Fibroblast of pulmonary artery (primary cell): ENCODE results near the gene MYRIP.

Experiments used
- DNase-seq: peaks from one replicate; pipeline ENCODE4 v3.0.0-alpha.2; 2010; ENCODE audit warnings: low read depth
- H3K4me3 ChIP-seq: replicated peaks from 2 replicates; pipeline ENCODE4 v1.5.1; 2011; ENCODE audit warnings: low read depth, mild to moderate bottlenecking, control low read depth, low read length, moderate library complexity
- TF ChIP-seq, protein P1 (sequence below): IDR thresholded peaks from 2 replicates; pipeline ENCODE4 v1.5.1; 2011; ENCODE audit warnings: mild to moderate bottlenecking, control low read depth, low read length, inconsistent platforms; ENCODE audit errors: missing control alignments

MYRIP gene

DNA sequence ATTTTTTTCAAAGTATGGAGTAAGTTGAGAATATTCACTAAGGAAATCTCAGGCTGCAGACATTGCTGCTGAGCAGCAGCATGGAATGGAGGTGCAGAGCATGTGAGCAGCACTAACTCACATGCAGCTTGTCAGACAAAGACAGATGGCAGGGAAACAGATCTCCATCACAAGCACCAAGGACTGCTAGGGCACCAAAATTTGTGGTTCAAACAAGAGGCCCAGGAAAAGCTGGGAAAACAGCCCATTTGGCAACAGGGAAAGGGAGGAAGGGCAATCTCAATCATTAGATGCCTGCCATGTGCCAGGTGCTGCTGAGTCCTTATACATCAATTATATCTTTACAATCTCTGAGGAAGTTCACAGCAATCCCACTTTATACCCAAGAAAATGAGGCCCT lies 452.9 kb downstream of the MYRIP start:
- DNase-seq: no peak
- H3K4me3 ChIP-seq: no peak overlapping the region
- TF ChIP-seq, protein P1, sequence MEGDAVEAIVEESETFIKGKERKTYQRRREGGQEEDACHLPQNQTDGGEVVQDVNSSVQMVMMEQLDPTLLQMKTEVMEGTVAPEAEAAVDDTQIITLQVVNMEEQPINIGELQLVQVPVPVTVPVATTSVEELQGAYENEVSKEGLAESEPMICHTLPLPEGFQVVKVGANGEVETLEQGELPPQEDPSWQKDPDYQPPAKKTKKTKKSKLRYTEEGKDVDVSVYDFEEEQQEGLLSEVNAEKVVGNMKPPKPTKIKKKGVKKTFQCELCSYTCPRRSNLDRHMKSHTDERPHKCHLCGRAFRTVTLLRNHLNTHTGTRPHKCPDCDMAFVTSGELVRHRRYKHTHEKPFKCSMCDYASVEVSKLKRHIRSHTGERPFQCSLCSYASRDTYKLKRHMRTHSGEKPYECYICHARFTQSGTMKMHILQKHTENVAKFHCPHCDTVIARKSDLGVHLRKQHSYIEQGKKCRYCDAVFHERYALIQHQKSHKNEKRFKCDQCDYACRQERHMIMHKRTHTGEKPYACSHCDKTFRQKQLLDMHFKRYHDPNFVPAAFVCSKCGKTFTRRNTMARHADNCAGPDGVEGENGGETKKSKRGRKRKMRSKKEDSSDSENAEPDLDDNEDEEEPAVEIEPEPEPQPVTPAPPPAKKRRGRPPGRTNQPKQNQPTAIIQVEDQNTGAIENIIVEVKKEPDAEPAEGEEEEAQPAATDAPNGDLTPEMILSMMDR: no peak

DNA sequence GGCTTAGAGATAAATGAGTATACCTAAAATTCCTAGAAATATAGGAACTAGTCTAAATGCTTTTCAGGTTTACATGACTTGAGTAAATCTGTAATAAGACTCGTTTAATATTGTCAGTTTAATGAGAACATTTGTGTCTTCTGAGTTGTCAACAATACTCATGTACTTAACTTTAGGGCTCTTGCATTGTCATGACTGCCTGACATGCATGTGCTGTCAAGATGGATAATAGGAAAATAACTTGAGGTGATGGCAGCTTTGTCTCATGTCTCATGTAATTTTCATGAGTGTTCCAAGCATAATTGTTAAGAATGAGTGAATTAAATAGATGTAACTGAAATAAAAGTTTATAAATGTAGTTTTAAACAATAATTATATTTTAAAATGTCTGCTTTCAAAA lies 455.0 kb downstream of the MYRIP start:
- no peak for DNase-seq
- H3K4me3 ChIP-seq: no peak overlapping the region
- TF ChIP-seq, protein P1: no peak

DNA sequence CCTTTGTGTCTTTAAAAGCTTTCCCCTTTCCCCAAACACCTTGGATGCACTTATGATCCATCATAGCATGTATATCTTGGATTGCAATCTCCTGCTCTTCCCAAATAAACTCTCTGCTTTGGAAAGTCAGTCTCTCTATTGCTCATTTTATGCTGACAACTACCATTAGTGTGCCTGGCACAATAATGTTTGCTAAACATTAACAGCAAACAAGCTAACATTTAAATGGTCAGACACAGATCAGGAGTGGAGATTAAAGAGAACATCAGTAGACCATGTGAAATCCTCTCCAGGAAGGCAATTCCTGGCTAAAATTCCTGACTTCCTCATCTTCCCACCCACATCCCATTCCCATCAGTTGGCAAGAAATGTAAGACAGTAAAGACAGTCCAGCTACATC lies 455.8 kb downstream of the MYRIP start:
- TF ChIP-seq, protein P1: no peak
- H3K4me3 ChIP-seq: no peak overlapping the region
- no peak for DNase-seq

DNA sequence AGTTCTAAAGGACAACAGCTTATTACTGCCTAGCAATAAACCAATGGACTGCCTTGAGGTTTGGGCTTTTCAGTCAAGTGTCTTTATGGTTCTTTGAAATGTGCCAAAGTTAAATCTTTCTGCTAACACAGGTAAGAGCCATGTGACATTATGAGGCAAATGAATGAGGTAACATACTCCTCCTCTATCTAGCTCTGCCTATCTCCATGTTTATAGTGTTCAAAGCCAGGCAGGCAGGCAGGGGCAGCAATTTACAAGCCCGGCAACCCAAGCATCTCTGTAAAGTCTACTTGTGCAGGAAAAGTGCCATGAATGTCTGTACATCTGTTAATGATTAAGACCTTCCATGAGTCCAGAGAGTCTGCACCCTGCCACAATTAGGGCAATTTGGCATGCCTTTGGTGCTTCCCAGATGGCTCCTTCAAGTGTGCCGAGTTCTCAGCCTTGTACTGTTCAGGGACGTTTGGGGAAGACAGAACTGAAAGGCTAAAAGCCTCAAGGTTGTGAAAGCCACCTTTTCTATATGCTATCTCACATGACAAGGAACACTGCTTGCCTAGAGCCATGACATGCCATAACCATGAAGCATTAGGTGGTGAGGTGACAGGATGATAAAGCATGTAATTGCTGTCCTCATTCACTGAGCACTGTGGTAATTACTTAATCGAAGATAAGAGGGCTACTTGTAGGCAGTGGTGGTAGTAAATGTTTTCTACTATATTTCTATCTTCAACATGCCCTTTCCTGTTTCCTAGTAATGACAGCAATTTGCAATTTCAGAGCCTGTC lies 458.7 kb downstream of the MYRIP start:
- TF ChIP-seq, protein P1: no peak
- no peak overlapping the region for H3K4me3 ChIP-seq
- DNase-seq: no peak

DNA sequence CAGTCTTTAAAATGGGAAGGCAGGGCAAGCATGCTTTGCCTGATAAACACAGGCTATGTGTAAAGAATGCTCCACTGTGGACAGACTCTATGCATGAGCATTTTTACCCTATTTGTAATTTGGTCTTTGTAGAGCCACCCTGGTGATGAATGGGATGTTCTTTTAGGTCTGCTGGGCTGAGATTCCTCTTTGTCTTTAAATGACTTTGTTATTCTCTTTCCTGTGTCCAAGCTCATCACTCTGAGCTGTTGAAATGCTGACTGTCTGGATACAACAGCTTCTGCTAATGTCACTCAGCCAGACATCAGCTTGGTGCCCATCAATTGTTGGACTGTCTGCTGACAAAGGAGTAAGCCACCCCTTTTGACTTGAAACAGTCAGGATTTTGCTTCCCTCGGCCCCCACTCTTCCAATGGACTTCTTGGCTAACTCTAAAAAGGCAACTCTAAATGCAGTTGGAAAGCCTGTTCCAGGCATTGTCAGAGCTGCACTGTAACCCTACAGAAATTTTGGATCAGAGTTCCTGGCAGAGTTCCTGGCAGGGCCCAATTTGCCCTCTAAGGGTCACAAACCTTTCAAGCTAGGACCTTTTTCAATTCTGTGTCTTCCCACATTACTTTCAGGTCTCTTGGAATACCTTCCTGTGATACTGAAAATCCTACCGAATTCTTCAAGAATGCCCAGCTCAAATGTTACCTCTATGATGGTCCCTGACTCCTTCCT lies 459.6 kb downstream of the MYRIP start:
- DNase-seq: no peak
- TF ChIP-seq, protein P1: no peak
- H3K4me3 ChIP-seq: no peak overlapping the region

DNA sequence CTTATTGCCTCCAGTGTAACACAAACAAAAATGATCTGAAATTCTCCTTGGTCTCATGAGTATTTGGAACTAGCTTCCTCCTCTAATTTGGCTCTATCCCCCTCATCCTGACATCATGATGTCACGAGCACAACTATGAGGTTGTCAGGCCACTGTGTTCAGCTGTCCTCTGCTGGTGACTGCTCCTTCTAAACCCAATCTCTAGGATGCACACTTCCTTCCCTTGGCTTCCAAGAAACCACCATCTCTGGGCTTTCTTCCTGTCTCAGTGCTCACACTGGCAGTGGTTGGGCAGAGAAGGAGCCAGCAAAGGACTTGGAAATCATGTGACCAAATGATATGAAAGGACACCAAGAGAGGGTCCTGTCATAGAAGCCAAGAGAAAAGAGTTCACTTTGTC lies 469.4 kb downstream of the MYRIP start:
- H3K4me3 ChIP-seq: no peak overlapping the region
- TF ChIP-seq, protein P1: no peak
- DNase-seq: no peak
